Measurements from ENCODE around the gene CLIC5. TPM values are rescaled to one million over a fixed set of nuclear protein-coding genes. Genes with fewer than 3 reads are reported as not detected.

The CLIC5 gene
- total RNA-seq, result not detected in 2 replicates

DNA sequence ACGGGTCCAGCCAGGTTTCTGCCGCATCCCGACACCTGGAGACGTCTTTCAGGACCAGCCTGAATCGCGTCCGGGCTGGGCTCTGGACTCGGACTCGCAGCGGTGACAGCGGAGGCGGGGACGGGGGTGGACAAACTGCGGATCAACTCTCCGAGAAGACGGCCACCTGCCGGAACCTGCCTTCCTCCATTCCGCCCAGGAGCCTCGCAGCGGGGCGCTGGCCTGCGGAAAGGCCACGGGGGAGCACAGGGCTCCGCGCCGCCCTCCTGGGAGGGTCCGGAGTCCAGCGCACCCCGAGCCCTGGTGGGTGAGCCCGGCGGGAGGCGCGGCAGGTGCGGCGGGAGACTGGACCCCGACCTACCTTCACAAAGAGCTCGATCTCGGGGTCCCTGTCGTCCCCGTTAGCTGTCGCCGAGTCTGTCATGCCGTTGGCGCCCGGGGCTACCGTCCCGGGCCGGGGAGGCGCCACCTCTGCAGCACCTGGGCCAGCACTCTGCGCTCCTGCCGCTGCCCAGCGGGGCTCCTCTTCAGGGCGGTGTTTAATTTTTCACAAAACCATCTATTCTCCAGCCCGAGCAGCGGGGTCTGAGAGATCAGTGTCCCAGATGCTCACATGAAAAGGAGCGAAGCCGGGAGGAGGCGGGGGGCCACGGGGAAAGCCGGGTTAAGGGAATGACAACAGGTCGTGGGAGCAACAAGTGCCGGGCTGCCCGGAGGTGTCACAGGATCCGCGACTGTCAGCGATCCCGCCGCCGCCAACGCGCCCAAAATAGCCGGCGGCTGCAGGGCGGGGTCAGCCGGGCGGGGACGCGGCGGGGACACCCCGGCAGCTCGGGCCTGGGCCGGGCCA is at the start of gene CLIC5:
TSS of gene CLIC5 (minus strand) at position 742 of the 850 bp plus-strand sequence. CDS start at position 424, 318 bp downstream.

Other genes starting within 250 kb of the CLIC5 start
- gene ENPP4, start 114.1 kb upstream of the CLIC5 start, total RNA-seq, result 7.3 and 21.3 TPM in 2 replicates
- 0.87 and 4.5 TPM in 2 replicates for gene ENPP5, start 155.1 kb upstream of the CLIC5 start, total RNA-seq

Measured in aortic smooth muscle cell (primary cell).